ENCODE measurements around the gene AK6.

GRCh38 chr5:69360442-69360841, 8.9 kb downstream of the AK6 start:
- TF ChIP-seq SUZ12 (IDR thresholded peaks at IDR 0.05; ENCODE audit: unreplicated experiment) (no peak), ZNF24 (IDR thresholded peaks at IDR 0.05) (no peak), NKRF (conservative IDR thresholded peaks at IDR 0.05) (no peak)

All from GM12878 (cell line).